CD1c-positive myeloid dendritic cell (primary cell): ENCODE measurements around the gene IZUMO4.

Experiments
- DNase-seq: peaks from one replicate; pipeline ENCODE4 v3.0.0-alpha.2; 2016; ENCODE audit errors: extremely low spot score

Gene IZUMO4

DNA sequence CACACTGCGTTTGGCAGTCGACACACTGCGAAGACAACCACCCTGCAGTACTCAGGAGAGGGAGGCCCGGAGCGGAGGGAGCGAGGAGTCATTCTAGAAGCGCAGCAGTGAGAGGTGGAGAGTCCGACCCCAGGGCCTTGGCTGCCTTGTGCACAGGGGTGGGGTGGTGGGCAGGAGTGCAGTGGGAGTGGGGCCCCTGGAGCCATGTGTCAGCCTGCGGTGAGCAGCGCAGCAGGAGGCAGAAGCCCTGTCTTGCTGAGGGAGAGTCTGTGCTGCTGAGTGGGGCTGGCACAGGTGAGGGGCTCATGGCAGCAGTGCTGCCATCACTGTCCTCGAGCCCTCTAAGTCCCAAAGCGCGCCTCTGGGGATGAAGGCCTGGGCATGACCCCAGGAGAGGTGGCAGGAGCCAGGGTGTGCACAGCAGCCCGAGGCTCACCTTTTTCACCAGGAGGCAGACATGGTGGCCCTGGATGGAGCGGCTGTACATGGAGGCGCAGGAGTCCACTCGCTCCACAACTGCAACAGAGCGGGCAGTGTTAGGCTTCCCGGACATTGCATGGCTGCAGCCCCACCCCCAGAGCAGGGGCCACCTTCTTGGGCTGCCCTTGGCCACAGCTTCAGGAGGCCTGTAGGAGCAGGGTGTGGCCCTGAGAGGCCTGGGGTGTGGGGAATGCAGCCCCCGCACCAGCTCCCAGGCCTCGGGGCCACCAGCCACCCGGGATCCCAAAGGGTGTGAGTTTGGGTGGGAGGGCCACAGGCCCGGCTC is 11.7 kb downstream of the IZUMO4 start:
- DNase-seq, result no peak

DNA sequence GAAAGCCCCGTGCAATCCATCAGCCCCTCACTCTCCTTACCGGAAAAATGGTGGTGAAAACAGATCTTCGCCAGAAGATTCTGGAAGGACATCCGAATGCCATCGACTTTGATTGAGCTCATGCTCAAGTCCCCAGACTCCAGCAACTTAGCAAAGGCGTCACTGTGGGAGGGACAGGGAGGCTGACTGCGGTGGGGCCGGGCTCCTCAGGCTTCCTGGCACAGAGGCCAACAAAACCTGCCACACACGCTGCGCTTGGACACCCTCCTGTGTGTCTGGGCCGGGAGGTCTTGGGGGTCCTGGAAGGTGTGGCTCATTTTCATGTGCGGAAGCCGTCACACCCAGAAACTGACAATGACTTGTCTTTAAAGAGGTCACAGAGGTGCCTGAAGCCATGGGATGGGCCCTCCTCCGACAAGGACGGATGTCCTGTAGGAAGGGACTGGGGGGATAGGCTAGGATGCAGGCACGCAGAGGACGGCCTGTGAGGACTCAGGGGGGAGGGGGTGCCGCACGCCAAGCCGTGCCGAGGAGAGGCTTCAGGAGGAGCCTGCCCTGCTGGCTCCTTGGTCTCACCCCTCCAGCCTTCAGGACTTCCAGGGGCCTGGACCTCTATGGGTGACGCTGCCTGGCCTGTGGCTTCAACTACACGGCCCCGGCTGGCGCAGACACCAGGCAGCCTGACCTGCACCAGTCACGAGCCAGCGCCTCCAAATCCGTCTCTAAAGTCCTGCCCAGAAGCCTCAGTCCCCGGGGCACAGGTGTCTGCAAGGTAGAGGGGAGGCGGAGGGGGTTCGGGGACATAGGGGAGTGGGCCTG is 12.5 kb downstream of the IZUMO4 start:
- no peak for DNase-seq

DNA sequence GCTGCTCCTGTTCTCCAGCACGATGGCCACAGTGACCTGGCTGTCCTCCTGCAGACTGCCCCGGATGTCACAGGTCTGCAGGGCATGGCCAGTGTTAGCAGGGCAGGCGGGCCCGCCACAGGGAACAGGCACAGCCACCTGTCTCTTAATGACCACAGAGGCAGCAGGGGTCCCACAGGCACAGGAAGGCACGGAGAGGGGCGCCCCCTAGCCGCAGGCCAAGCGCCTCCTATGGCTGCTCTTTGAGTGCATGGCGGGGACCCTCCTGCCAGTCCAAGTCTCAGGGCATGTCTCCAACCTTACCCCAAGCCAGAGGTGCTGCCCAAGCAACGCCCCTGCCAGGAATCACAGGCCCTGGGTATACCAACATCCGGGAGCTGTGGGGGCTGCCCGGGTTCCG is 14.1 kb downstream of the IZUMO4 start:
- no peak for DNase-seq

DNA sequence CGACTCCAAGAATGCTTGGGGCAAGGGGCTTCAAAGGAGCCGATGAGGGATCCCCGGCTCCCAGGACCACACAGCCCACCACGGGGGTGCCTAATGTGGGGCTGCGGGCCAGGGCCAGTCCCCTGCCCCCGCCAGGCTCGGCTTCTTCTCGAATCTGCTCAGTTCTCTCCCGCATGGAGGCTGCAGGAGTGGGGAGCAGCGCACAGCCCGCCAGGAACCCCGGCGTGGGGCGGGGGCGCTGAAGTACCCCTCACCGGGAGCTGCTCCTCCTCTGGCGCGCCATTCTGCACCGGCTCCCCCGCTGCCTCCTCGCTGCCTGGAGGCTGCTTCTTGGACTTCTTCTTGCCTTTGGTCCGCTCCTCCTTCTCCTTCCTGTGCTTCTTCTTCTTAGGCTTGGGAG is 14.7 kb downstream of the IZUMO4 start:
- no peak for DNase-seq

DNA sequence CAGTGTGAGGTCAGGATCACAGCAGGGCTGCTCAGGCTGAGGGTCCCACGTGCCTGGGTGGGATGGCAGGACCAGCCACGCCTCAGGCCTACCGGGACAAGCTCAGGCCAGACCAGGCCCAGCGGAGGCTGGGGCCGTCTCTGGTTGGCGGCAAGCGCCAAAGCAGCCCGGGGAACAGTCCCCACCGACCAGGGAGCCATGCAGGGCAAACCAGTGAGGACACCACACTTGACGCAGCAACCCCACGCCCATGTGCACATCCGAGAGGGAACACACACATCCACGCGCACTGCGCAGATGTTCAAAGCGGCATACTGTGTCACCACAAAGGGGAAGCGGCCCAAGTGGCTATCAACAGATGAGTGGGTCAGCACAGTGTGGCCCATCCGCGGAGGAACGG is 15.2 kb downstream of the IZUMO4 start:
- no peak for DNase-seq

DNA sequence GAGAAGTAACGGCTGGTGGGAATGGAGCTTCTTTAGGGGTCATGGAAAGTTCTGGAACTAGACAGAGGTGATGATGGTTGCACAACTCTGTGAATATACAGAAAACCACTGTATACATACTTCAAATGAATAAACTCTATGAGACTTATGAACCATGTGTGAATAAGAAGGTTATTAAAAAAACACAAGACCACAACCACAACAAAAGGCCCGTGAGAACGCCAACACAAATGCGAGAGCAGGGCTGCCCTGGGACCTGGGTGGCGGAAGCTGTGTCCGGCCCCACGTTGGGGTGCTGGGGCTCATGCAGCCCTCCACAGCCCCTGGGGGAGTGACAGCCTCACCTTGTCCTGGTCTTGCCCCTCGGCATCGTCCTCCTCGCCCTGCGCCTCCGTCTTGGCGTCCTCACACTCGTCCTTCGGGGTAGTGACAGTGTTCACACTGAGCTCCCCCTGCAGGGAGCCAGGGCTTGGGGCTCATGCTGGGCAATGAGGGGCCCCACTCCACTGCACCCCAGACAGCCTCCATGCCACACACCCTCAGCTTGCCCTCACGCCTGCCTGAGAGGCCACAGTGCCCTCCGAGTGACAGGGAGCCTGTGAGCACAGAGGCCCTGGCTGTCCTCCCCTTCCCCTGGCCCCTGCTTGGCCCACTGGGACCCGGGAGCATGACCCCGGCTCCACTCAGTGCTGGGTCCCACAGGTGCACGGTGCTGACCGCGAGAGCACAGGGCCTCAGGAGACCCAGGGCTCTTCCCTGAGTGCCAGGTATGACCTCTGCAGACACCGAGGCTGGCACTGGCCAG is 16.0 kb downstream of the IZUMO4 start:
- no peak for DNase-seq

DNA sequence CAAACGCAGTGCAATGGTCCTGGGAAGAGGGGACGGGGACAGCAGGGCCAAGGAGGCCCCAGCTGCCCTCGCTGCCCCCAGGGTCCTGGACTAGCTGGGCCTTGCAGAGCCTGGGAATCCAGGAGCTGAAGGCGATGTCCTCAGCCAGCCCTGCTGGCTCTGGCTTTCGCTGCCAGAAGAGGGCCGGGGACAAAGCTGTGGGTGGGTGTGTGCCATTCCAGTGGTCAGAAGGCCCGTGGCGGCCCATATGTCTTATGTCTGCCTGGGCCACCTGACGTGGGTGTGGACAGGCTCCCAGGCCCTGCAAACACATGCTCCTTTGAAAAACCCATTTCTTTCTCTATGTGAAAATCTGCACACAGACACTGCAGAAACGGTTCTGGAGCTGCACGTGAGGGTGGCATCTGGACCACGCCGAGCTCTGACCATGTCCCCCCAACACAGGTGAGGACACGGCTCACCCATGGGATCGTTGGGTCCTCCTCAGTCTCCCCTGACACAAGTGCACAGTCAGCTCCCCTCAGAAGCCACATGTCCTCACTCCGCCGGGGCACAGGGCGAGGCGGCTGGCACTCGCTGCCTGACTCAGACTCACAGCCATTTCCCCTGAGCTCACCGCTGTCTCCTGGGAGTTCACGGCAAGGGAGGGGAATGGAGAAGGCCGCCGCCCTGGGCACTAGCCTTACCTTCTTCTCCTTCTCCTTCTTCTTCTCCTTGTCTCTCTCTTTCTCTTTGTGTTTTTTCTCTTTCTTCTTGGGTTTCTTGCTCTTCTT is 16.9 kb downstream of the IZUMO4 start:
- DNase-seq, result no peak

DNA sequence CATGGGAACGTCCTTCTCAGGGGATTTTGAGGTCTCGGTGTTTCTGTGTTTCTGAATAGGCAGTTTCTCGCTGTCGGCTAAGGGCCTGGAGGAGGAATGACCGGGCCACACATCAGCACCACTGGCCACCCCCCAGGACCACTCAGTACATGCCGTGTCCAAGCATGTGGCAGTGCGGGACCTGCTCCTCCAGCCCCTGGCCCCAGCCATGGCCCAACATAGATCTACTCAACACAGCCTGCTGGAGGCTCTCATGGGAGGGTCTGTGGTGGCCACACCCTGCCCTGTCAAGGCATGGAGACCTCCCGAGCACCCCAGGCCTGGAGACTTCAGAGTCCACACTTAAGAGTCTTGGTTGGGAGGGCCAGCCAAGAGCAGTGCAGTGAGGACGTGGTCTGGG is 17.5 kb downstream of the IZUMO4 start:
- no peak for DNase-seq

DNA sequence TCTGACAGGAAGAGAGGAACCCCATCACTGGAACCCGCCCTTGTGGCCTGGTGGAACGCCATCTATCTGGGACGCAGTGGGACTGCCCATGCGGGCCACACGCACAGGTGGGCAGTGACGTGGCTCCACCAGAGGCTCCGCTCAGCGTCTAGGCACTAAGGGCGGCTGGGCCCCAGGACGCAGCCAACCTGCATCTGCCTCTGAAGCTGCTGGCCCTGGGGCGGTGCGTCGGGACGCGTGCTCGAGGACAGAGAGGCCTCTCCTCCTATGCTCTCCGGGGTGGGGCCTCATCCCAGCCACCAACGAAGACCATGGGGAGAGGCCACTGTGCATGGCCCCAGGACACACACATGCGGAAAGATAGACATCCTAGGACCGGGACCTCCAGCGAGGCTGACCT is 18.1 kb downstream of the IZUMO4 start:
- DNase-seq, result no peak

DNA sequence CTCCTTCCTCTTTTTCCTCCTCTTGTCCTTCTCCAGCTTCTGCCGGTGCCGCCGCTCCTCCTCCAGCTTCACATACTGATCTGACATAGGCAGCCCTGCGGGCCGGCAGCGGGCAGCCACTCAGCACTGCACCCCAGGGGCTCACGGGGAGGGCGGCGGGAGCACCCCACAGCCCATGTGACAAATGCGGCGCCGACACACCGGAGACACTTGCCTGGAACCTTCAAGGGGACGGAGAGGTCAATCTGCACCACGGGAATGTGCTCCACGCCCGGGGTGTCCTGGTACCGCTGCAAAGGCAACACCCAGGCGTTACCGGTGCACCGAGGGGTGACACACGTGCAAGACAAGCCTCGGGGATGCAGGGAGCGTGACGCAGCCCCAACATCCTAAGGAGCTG is 18.6 kb downstream of the IZUMO4 start:
- DNase-seq, result no peak

DNA sequence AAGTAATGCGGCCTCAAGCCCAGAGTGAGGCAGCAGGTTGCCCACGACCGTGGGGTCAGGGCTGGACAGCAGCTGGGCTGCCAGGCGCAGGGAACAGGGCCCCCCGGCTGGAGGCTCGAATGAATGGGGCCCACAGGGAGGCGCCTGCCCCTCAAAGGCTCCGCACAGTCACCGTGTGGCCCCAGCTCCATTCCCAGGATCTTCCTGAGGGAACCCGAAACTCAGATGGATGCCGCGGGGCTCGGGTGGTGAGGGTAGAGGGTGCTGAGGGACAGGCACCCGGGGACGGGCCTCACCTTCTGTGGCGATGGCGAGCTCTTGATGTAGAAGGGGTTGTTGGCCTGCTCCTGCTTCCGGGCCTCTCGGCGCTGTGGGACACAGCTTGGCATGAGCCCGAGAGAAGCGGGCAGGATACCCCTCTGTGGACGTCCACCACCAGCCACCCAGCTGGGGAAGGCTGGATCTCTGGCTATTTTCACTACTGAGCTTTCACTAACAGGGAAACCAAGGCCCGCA is 19.3 kb downstream of the IZUMO4 start:
- DNase-seq, result no peak

DNA sequence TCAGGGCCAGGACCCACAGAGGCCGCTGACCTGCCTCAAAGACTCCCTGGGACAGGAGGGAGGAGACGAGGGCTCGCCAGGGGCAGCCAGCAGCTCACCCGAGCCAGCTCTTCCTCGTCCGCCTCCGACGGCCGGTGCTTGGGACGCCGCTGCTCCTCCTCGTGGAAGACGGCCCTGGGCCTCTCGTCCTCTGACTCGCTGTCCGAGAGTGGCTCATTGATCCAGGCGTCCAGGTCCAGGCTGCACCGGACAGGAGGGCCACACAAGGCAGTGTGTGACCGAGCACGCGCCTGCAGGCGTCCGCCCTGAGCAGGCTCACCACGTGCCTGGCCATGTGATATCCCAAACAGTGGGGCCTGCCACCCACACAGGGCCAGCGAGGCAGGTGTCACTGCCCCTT is 19.8 kb downstream of the IZUMO4 start:
- DNase-seq, result no peak

DNA sequence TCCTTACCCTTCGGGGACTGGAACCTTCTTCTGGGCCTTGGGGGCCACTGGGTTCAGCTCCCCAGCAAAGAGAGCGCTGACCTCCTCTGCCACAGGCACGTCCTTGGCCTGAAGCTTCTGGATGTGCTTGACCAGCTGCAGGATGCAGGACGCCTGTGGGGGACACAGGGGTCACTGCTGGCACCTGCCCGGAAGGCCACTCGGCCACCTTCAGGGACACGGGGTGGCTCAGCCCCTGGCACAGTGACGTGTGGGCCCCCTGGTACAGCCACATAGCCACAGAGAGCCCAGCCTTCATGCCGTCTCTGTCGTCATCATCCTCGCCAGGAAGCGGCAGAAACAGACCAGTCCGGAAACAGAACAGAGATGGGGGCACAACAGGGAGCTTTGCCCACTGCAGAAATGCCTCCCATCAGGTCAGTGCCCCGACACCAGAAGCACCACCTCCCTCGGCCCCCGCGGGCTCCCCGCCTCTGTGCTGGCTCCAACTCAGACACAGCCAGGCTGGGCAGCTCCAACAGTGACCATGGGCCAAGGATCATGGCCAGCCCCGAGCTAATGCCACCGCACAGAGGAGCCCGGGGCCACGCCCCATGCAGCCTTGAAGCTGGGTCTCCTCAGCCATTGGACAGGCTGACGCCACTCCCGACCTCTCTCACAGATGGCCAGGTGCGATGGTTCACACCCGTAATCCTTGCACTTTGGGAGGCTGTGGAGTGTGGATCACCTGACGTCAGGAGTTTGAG is 20.7 kb downstream of the IZUMO4 start:
- DNase-seq, result no peak

DNA sequence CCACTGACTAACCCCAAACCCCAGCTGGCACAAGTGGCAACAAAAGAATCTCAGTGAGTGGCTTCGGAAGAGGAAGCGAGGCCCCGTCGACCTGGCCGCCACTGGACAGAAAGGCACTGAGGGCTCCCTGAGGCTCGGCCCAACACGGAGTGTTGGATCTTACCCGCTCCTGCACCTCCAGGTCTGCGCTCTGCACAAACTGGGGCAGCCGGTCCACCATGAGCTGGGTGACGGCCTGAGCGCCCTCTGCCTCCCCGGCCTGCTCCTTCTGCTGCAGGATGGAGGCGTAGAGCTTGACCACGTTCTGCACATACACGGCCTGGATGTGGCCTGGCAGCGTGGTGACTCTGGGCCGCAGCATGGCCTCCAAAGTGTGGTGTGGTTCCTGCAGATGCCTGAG is 21.7 kb downstream of the IZUMO4 start:
- no peak for DNase-seq

DNA sequence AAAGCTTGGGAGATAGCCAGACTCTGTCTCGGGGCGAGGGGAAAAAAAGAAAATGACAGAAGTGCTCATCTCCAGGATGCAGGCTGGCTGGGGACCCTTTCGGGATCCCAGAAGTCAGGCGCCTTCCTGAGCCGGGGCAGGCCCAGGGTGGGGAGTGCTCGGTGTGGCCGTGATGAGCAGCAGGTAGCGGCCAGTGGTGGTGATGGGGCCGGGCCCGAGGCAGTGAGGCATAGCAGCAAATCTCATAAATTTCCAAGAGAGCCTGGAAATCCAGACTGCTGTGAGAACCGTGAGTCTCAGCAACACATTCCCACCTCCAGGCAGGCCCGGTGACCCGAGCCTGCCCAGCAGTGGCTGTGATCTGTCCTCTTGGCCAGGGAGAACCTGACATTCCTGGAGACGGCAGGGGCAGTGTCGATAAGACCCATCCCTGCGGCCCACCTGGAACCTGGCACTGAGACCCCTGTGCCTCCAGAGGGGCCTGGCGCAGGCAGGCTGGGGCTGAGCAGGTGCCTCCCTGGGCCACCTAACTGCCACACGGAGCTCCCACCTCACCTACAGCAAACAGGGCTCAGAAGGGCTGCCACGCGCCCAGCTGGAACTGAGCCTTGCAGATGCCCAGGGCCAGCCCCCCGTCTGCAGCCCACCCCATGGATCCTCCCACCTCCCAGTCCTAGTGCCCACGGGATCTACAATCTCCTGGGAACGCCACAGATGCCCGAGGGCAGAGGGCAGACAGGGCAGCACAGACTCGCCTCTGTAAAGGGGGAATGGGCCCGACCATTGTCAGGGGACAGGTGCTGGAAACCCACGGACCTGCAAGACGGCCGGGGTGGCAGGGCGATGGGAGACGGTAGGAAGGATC is 23.4 kb downstream of the IZUMO4 start:
- DNase-seq, result no peak

DNA sequence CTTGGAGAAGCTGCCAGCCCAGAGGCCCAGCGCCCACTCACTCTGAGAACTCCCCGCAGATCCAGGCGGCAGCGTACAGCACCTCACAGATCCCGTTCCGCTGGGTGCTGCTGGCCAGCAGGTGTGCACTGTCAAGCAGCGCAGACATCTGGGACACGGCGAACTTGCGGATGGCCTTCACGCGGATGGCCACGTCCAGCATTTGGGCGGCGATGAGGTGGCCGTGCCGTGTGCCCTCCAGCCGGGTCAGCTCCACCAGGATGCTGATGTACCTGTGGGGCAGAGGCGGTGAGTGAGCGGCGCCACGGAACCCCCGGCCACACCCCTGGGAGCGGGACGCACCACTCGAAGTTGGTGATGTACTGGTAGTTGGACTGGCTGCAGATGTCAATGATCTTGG is 24.1 kb downstream of the IZUMO4 start:
- DNase-seq, result no peak

DNA sequence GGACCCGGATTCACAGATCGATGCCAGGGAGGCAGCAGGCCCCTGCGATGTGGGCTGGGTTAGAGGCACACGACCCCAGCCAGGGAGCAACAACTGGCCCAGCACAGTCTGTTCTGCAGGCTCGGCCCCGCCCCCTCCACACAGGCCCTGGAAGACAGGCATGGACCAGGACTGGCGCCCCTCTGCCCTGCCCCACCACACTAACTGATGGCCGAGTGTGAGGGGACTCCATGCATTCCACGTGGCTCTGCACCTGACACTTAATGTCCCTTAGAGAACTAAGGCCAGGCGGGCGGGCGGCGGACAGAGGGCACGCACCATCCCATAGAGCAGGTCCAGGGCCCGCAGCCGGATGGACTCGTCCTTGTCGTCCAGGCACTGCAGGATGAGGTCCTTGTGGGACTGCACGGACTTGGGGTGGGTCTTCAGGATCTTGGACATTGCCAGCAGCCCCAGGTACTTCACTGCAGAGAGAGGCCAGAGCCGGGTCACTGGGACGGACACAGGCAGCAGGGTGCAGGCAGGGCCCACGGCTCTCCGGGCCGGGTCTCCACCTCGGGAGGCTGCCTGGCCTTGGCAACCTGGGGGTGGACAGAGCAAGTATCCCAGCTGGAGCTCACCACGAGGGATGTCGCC is 24.8 kb downstream of the IZUMO4 start:
- no peak for DNase-seq

DNA sequence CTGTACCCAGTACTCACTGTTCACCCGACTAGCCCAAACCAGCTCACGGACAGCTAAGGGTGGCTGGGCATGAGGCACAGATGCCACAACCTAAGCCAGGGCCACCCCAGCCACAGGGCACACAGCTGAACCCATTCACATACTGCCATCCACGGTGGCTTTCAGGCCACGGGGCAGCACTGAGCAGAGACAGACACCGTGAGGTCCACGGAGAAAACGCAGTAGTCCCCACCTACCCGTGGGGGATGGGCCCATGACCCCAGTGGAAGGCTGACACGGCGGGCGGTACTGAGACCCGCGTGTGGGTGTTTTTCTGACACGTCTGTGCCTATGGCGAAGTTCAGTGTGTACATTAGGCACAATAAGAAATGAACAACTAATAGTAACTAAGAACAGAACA is 25.5 kb downstream of the IZUMO4 start:
- no peak for DNase-seq

DNA sequence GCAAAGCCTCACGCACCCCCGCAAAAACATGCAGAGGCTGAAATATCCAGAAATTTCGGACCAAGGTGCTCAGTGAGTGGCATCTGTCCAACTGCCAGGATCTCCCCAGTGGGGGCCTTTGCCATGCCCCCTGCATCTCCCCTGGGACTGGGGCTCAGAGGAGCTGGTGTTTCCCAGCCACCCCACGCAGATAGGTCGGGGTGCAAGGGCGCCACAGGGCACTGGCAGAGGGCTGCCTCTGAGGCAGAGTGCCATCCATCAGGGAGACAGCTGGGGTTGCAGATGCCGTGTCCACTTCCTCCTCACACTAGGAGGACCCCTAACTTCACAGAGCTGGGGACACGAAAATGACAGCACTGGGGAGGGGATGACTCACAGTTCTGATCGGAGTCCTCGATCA is 26.3 kb downstream of the IZUMO4 start:
- DNase-seq, result no peak
